Measurements from ENCODE around the gene TBCA.

DNA sequence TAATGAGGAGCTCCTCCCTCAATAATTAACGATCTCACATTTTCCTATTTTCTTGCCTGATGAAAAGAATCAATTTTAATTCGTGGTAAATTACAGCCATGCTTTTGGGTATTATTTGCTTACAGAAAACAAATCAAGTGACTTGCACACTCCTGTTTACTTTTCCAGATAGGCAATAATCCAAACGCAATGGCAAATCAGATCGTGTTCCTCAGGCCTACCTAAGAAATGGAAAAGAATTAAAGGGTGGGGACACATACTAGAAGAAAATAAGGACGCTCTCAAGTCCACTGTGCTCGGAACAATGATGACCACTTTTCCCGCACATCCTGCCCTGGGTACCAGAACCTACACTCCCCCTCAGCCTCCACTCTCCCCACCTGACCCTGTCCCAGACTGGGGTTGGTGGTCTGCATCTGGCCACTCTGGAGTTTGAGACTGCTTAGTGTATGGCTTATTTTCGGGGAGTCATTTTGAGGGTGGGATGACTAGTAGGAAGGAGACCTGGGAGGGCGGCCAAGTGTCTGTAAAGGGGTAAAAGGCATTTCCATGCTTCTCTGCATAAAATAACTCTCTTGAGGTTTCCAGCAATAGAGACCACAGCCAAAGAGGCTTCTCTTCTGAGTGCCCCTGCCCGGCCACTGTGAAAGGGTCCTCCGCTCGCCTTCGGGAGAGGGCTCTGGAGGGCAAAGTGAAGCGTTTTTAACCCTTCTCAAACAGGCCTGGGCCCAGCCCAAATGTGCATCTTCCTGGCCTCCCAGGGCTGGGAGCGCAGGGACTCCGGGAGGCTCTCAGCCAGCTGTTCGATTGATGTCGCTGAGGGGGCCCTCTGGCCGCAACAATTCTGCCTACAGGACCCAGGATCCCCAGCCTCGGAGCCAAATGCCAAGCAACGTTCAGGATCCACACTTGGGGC is 133.1 kb downstream of the TBCA start:
- TF ChIP-seq, protein P1, sequence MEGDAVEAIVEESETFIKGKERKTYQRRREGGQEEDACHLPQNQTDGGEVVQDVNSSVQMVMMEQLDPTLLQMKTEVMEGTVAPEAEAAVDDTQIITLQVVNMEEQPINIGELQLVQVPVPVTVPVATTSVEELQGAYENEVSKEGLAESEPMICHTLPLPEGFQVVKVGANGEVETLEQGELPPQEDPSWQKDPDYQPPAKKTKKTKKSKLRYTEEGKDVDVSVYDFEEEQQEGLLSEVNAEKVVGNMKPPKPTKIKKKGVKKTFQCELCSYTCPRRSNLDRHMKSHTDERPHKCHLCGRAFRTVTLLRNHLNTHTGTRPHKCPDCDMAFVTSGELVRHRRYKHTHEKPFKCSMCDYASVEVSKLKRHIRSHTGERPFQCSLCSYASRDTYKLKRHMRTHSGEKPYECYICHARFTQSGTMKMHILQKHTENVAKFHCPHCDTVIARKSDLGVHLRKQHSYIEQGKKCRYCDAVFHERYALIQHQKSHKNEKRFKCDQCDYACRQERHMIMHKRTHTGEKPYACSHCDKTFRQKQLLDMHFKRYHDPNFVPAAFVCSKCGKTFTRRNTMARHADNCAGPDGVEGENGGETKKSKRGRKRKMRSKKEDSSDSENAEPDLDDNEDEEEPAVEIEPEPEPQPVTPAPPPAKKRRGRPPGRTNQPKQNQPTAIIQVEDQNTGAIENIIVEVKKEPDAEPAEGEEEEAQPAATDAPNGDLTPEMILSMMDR (IDR thresholded peaks at IDR 0.05): no peak
- no peak for TF ChIP-seq POLR2A (IDR thresholded peaks at IDR 0.05)
